Tibial artery (tissue), 4 donors: ENCODE data around the gene ARHGAP15.

Experiments used
- DNase-seq, 2 donors: peaks; one replicate each; pipeline ENCODE4 v3.0.0-alpha.2; 2019
- H3K27ac ChIP-seq, 2 donors: fragments of 200-600 bp; sonication (generic) in 1 of 2; 1 replicate in 1 of 2; 2 replicates in 1 of 2; pipeline ENCODE4 v1.5.1; 2018 to 2019; ENCODE audit warnings: mild to moderate bottlenecking in 1 of 2
- H3K27me3 ChIP-seq, 2 donors: fragments of 200-600 bp; sonication (generic) in 1 of 2; one replicate each; pipeline versions ENCODE4 v1.5.1 to v1.6.0; 2016 to 2019
- H3K36me3 ChIP-seq, 3 donors: fragments of 200-600 bp; sonication (generic) in 2 of 3; one replicate each; pipeline ENCODE4 v1.5.1; 2016 to 2019; ENCODE audit warnings: mild to moderate bottlenecking in 2 of 3
- H3K4me1 ChIP-seq, 4 donors: fragments of 200-600 bp; sonication (generic) in 2 of 4; 1 replicate in 3 of 4; 2 replicates in 1 of 4; pipeline ENCODE4 v1.5.1; 2016 to 2019
- H3K4me3 ChIP-seq, 2 donors: fragments of 200-600 bp; sonication (generic) in 1 of 2; 1 replicate in 1 of 2; 2 replicates in 1 of 2; pipeline ENCODE4 v1.5.1; 2018 to 2019; ENCODE audit warnings: mild to moderate bottlenecking in 2 of 2
- H3K9me3 ChIP-seq, 3 donors: fragments of 200-600 bp; sonication (generic) in 1 of 3; one replicate each; pipeline ENCODE4 v1.5.1; 2016 to 2019
- intact Hi-C: fragments of 100-400 bp; cut with DNase I; formaldehyde crosslinking; loops from one replicate; pipeline ENCODE4 v1.15.0; 2023; ENCODE audit warnings: low total_unique reads
- TF ChIP-seq, protein P1 (sequence below), 2 experiments: fragments of 200-600 bp in 1 of 2; fragments of 450-650 bp in 1 of 2; IDR thresholded peaks; one replicate each; pipeline ENCODE4 v1.5.1; 2017 to 2019; ENCODE audit warnings: antibody characterized with exemption in 2 of 2, mild to moderate bottlenecking in 1 of 2, moderate library complexity in 1 of 2

ARHGAP15 gene

DNA sequence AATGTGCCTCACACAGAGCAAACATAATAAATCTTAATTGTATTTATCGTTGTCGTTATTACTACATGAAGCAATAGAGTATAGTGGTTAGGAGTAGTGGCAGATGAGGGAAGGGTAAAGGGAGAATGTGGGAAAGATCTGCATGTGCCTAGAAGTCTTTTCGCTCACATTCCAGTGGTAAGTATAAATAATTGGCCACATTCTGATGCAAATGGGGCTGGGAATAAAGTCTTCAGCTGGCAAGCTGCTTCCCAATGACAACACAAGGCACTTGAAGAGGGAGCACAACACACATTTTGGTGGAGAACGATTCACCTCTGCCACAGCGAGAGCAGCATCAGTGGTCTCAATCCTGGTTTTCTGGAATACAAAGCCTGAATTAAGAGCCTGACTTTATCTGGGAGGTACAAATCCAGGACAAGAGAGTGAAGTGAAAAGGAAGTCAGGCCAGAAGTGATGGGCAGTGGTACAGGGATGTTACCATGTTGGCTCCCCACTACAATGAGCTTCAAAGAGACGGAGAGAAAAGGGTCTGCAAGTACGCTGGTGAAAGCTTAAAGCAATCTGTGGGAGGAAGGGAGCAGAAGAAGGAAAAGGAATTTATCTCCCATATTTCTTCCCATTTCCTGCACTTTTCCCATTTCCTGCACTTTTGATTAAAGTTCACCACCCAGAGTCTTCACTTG lies 112.3 kb downstream of the ARHGAP15 start:
- Histone ChIP-seq H3K27me3 (no peaks in the 10 kb centered on the region), H3K9me3 (no peaks in the 10 kb centered on the region), H3K4me3 (no peak overlapping the region), H3K36me3 (no peaks in the 10 kb centered on the region), H3K27ac (no peak overlapping the region), H3K4me1 (no peaks in the 10 kb centered on the region)
- no peak for DNase-seq
- TF ChIP-seq, protein P1, sequence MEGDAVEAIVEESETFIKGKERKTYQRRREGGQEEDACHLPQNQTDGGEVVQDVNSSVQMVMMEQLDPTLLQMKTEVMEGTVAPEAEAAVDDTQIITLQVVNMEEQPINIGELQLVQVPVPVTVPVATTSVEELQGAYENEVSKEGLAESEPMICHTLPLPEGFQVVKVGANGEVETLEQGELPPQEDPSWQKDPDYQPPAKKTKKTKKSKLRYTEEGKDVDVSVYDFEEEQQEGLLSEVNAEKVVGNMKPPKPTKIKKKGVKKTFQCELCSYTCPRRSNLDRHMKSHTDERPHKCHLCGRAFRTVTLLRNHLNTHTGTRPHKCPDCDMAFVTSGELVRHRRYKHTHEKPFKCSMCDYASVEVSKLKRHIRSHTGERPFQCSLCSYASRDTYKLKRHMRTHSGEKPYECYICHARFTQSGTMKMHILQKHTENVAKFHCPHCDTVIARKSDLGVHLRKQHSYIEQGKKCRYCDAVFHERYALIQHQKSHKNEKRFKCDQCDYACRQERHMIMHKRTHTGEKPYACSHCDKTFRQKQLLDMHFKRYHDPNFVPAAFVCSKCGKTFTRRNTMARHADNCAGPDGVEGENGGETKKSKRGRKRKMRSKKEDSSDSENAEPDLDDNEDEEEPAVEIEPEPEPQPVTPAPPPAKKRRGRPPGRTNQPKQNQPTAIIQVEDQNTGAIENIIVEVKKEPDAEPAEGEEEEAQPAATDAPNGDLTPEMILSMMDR (IDR thresholded peaks at IDR 0.05) = no peak
- intact Hi-C loops = no loop called here

DNA sequence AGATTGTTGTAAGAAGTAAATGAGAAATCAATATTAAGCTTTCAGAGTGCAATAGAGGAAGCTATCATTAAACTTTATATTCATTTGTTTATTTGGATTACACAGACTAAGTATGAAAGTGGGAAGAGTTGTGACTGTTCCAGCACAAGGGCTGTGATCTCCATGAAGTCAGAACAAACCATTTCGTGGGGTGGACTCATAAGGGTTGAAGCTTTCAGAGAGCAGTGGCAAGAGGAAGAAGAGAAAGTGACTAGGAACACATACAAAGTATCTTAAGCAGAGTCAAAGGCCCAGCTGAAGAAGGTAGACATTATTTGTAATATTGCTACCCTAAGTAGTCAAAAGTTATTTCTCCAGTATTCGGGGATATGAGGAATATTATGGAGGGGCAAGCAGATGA lies 117.0 kb downstream of the ARHGAP15 start:
- Histone ChIP-seq H3K9me3 (no peaks in the 10 kb centered on the region), H3K27ac (no peak overlapping the region), H3K4me1 (no peaks in the 10 kb centered on the region), H3K27me3 (no peaks in the 10 kb centered on the region), H3K36me3 (no peaks in the 10 kb centered on the region), H3K4me3 (no peak overlapping the region)
- intact Hi-C loops = no loop called here
- no peak for DNase-seq
- TF ChIP-seq, protein P1 (IDR thresholded peaks at IDR 0.05) = no peak

DNA sequence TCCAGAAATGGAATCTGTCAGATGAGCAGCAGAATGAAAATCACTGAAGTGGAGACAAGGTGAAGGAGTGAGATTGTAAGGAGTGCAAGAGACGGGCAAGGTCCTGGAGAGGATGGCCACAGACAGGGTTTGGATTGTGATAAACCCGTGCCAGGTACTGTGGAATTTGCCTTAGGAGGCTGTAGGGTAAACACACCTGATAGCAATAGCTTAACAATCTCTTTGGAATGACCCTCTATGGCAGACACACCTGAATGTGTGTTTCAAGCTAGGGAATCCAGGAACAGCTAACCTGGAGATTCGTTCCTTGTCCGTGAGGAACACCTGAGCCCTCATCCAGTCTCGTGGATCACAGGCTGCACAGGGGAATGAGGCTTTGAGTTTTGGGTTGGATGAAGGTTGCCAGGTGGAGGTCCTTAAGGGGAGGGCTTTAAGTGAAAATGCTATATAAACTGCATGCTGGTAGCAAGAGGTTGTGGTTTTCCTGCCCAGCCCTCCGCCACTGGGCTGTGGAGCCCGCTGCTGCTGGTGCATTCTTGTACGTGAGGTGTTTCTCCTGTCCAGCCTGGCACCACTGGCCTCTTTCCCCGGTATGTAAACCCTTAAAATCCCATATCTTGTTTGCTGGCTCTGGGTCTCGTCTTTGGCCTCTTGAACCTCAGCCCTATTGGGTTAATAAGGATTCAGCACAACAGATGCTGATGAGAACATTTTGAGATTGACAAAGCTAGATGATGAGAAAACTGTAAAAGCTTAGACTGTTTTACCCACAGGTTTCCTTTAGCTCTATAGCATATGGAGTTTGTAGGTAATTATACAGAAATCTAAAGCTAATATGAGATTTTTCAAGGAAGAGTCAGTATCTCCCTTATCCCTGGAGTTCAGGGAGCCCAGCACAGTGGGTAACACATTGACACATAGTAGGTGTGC lies 117.9 kb downstream of the ARHGAP15 start:
- no peaks in the 10 kb centered on the region for H3K9me3 ChIP-seq
- TF ChIP-seq, protein P1 (IDR thresholded peaks at IDR 0.05) = no peak
- no peak overlapping the region for H3K27ac ChIP-seq
- H3K4me3 ChIP-seq = no peak overlapping the region
- DNase-seq = no peak
- H3K27me3 ChIP-seq = no peaks in the 10 kb centered on the region
- no peaks in the 10 kb centered on the region for H3K36me3 ChIP-seq
- no peaks in the 10 kb centered on the region for H3K4me1 ChIP-seq
- intact Hi-C loops = no loop called here

DNA sequence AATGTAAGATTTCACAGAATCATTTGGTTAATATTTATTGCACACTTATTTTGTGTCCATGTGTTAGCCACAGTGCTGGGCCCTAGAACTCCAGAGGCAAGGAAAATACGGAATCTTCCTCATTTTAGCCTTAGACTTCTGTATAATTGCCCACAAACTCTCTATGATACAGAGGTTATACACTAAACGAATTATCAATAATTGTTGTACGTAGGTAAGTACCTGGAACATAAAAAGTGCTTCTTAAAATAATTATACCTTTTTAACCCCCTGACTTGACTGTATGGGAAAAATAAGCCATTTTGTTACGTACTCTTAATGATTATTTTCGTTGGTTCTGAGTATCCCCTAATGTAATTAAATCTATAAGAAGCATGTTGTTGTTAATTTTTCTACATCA lies 119.4 kb downstream of the ARHGAP15 start:
- H3K27ac ChIP-seq = no peak overlapping the region
- no peaks in the 10 kb centered on the region for H3K27me3 ChIP-seq
- no peaks in the 10 kb centered on the region for H3K36me3 ChIP-seq
- intact Hi-C loops = no loop called here
- H3K4me3 ChIP-seq = no peak overlapping the region
- H3K4me1 ChIP-seq = no peaks in the 10 kb centered on the region
- no peak for DNase-seq
- TF ChIP-seq, protein P1 (IDR thresholded peaks at IDR 0.05) = no peak
- no peaks in the 10 kb centered on the region for H3K9me3 ChIP-seq

DNA sequence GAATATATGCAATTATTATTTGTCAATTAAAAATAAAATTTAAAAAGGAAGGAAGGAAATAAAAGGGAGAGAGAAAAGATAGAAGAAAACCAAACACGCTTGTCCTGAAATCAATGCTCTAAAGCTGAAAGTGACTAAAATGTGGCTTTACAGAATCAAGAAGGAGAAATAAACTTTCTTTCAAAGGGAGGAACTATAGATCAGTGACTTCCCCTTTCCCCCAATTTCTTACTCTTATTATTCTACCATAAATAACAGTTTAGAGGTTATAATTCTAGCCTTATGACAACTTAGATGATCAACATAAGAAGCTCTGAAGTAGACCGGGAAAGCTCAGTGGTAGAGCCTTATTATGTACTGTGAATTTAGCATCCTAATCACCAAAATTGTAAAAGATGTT lies 122.5 kb downstream of the ARHGAP15 start:
- Histone ChIP-seq H3K27ac (no peak overlapping the region), H3K27me3 (no peaks in the 10 kb centered on the region), H3K36me3 (no peaks in the 10 kb centered on the region), H3K9me3 (no peaks in the 10 kb centered on the region), H3K4me3 (no peak overlapping the region), H3K4me1 (no peaks in the 10 kb centered on the region)
- no peak for DNase-seq
- TF ChIP-seq, protein P1 (IDR thresholded peaks at IDR 0.05) = no peak
- intact Hi-C loops = loop anchor here (10.0 kb wide), 1 partner anchor 47 kb away; no protein-coding TSS in a partner anchor
